Common myeloid progenitor, CD34-positive (primary cell): ENCODE data around the gene EIF5.

Experiments
- CTCF ChIA-PET: fragments of 350-600 bp; sonication (Branson Sonifier 250); formaldehyde crosslinking; loops from one replicate; lab custom pipeline; 2021; ENCODE audit warnings: antibody characterized with exemption; lab: Charles Lee
- POLR2A ChIA-PET: fragments of 350-600 bp; sonication (Branson Sonifier 250); formaldehyde crosslinking; loops from one replicate; lab custom pipeline; 2021; ENCODE audit warnings: antibody characterized with exemption; lab: Charles Lee
- DNase-seq, 3 donors: peaks; one replicate each; pipeline versions ENCODE4 v3.0.0 to v3.0.0-alpha.2; 2013
- H3K27ac ChIP-seq, 2 experiments: 1 replicate in 1 of 2; 2 replicates in 1 of 2; pipeline ENCODE4 v1.7.0; 2013; ENCODE audit warnings: inconsistent platforms in 2 of 2, low read length in 2 of 2, mild to moderate bottlenecking in 2 of 2, low read depth in 1 of 2, moderate library complexity in 1 of 2; ENCODE audit not compliant: severe bottlenecking in 2 of 2, insufficient read depth in 1 of 2, poor library complexity in 1 of 2
- H3K27me3 ChIP-seq, 5 experiments: replicated peaks in 2 of 5; 1 replicate in 3 of 5; 2 replicates in 2 of 5; pipeline versions ENCODE4 v1.6.1 to v1.7.0; 2013; ENCODE audit warnings: low read length in 4 of 5, mild to moderate bottlenecking in 2 of 5, moderate library complexity in 2 of 5, inconsistent platforms in 1 of 5; ENCODE audit not compliant: insufficient read depth in 5 of 5, control insufficient read depth in 4 of 5
- H3K36me3 ChIP-seq, 4 experiments: 1 replicate in 2 of 4; 2 replicates in 2 of 4; pipeline versions ENCODE4 v1.6.1 to v1.7.0; 2013; ENCODE audit warnings: low read length in 3 of 4, control low read depth in 1 of 4, mild to moderate bottlenecking in 1 of 4; ENCODE audit not compliant: control insufficient read depth in 4 of 4, insufficient read depth in 4 of 4
- H3K4me1 ChIP-seq, 4 experiments: 1 replicate in 3 of 4; 2 replicates in 1 of 4; pipeline versions ENCODE4 v1.6.1 to v1.7.1; 2013; ENCODE audit warnings: low read length in 3 of 4, mild to moderate bottlenecking in 3 of 4, control low read depth in 1 of 4, inconsistent platforms in 1 of 4, moderate library complexity in 1 of 4; ENCODE audit not compliant: control insufficient read depth in 4 of 4, insufficient read depth in 4 of 4; ENCODE audit errors: control extremely low read depth in 1 of 4
- H3K4me3 ChIP-seq, 7 experiments: 1 replicate in 4 of 7; 2 replicates in 3 of 7; pipeline versions ENCODE4 v1.5.1 to v1.7.0; 2013; ENCODE audit warnings: mild to moderate bottlenecking in 7 of 7, low read length in 6 of 7, moderate library complexity in 6 of 7, inconsistent platforms in 2 of 7, low read depth in 2 of 7, control low read depth in 1 of 7; ENCODE audit not compliant: insufficient read depth in 4 of 7, control insufficient read depth in 1 of 7; ENCODE audit errors: extremely low read depth in 1 of 7
- H3K9me3 ChIP-seq, 5 experiments: 1 replicate in 4 of 5; 2 replicates in 1 of 5; pipeline versions ENCODE4 v1.6.1 to v1.7.1; 2013; ENCODE audit warnings: low read length in 4 of 5, mild to moderate bottlenecking in 2 of 5, inconsistent platforms in 1 of 5, low read depth in 1 of 5, moderate library complexity in 1 of 5; ENCODE audit not compliant: control insufficient read depth in 4 of 5, insufficient read depth in 2 of 5; ENCODE audit errors: control extremely low read depth in 1 of 5
- WGBS: methylation state at CpG from one replicate; pipeline ENCODE4 v1.1.5; 2013; ENCODE audit not compliant: insufficient coverage; 5-methylcytosine and 5-hydroxymethylcytosine counted together

The EIF5 gene

GRCh38 chr14:103385929-103386712 lies 52.1 kb downstream of the EIF5 start:
- Histone ChIP-seq H3K27ac (peak overlapping the region; percentile 86 to 94), H3K9me3 (no peaks in the 10 kb centered on the region), H3K4me1 (peaks cover 7 to 38% (median 34%) of the 10 kb centered on the region in 4 experiments), H3K4me3 (peak overlapping the region; percentile 84 to 100 (median 92)), H3K27me3 (no peaks in the 10 kb centered on the region), H3K36me3 (no peaks in the 10 kb centered on the region)
- POLR2A ChIA-PET = no interaction called here
- peak in 2 of 3 donors; percentile 36 to 48 for DNase-seq
- WGBS = under 1% methylated on average over 39 of the region's 44 CpGs
- CTCF ChIA-PET = interaction anchor here (1.0 to 1.1 kb wide), 3 partner anchors 8 to 43 kb away, joined by 3 to 5 read pairs (median 4); no protein-coding TSS in a partner anchor

GRCh38 chr14:103386713-103387329 lies 52.8 kb downstream of the EIF5 start:
- no peaks in the 10 kb centered on the region for H3K9me3 ChIP-seq
- H3K4me3 ChIP-seq = peak overlapping the region in 6 of 7 experiments; percentile 85 to 100 (median 94)
- WGBS = 5% methylated on average over 6 of the region's 9 CpGs
- peaks cover 7 to 42% (median 35%) of the 10 kb centered on the region in 4 experiments for H3K4me1 ChIP-seq
- ChIA-PET POLR2A (no interaction called here), CTCF (interaction anchor here (1.0 to 1.1 kb wide), 3 partner anchors 9 to 44 kb away, joined by 3 to 5 read pairs (median 4); no protein-coding TSS in a partner anchor)
- no peaks in the 10 kb centered on the region for H3K36me3 ChIP-seq
- no peaks in the 10 kb centered on the region for H3K27me3 ChIP-seq
- peak overlapping the region; percentile 86 to 94 for H3K27ac ChIP-seq
- no peak for DNase-seq

- POLR2A ChIA-PET = no interaction called here
- Histone ChIP-seq H3K4me3 (no peak overlapping the region), H3K4me1 (peaks cover 7 to 45% (median 35%) of the 10 kb centered on the region in 4 experiments), H3K27me3 (no peaks in the 10 kb centered on the region), H3K27ac (no peak overlapping the region), H3K9me3 (no peaks in the 10 kb centered on the region), H3K36me3 (no peaks in the 10 kb centered on the region)
- CTCF ChIA-PET = no interaction called here
- WGBS = 100% methylated on average over 1 of the region's 1 CpG
- no peak for DNase-seq
These were observed 54.6 kb downstream of the EIF5 start for GRCh38 chr14:103388664-103389063.

GRCh38 chr14:103390605-103391004 lies 56.6 kb downstream of the EIF5 start:
- no peaks in the 10 kb centered on the region for H3K36me3 ChIP-seq
- ChIA-PET CTCF (interaction anchor here (0.6 to 6.0 kb wide), 22 partner anchors 8 to 95 kb away, joined by 3 to 37 read pairs (median 6); no protein-coding TSS in a partner anchor), POLR2A (interaction anchor here (0.6 to 1.0 kb wide), 3 partner anchors 12 to 47 kb away, joined by 3 to 4 read pairs (median 3); no protein-coding TSS in a partner anchor)
- peaks cover 7 to 50% (median 35%) of the 10 kb centered on the region in 4 experiments for H3K4me1 ChIP-seq
- H3K4me3 ChIP-seq = no peak overlapping the region
- no peaks in the 10 kb centered on the region for H3K9me3 ChIP-seq
- DNase-seq = no peak
- WGBS = 94% methylated on average over 4 of the region's 4 CpGs
- H3K27ac ChIP-seq = no peak overlapping the region
- no peaks in the 10 kb centered on the region for H3K27me3 ChIP-seq

- no peaks in the 10 kb centered on the region for H3K27me3 ChIP-seq
- no peaks in the 10 kb centered on the region for H3K9me3 ChIP-seq
- ChIA-PET CTCF (interaction anchor here (0.6 to 6.0 kb wide), 20 partner anchors 9 to 92 kb away, joined by 3 to 37 read pairs (median 6); no protein-coding TSS in a partner anchor), POLR2A (interaction anchor here (0.6 to 1.0 kb wide), 4 partner anchors 12 to 57 kb away, joined by 3 to 5 read pairs (median 4); partner anchors contain the start of gene EIF5)
- H3K4me3 ChIP-seq = no peak overlapping the region
- no CpG with 5 or more reads among the region's 4 CpGs for WGBS
- H3K36me3 ChIP-seq = no peaks in the 10 kb centered on the region
- H3K27ac ChIP-seq = no peak overlapping the region
- H3K4me1 ChIP-seq = peaks cover 7 to 50% (median 37%) of the 10 kb centered on the region in 4 experiments
- DNase-seq = peak; percentile 81 to 89 (median 88)
These were observed 57.0 kb downstream of the EIF5 start for GRCh38 chr14:103391048-103391447.

- no peak overlapping the region for H3K4me3 ChIP-seq
- peaks cover 1 to 39% (median 29%) of the 10 kb centered on the region in 4 experiments for H3K4me1 ChIP-seq
- H3K36me3 ChIP-seq = no peaks in the 10 kb centered on the region
- 92% methylated on average over 4 of the region's 5 CpGs for WGBS
- CTCF ChIA-PET = interaction anchor here (0.6 to 6.0 kb wide), 11 partner anchors 9 to 1353 kb away, joined by 3 to 37 read pairs (median 7); no protein-coding TSS in a partner anchor
- H3K9me3 ChIP-seq = no peaks in the 10 kb centered on the region
- no peak for DNase-seq
- H3K27me3 ChIP-seq = no peaks in the 10 kb centered on the region
- POLR2A ChIA-PET = interaction anchor here (0.9 kb wide), 1 partner anchor 58 kb away, joined by 5 read pairs; the partner anchor contains the start of gene EIF5
- H3K27ac ChIP-seq = no peak overlapping the region
These were observed 58.1 kb downstream of the EIF5 start for GRCh38 chr14:103392106-103392505.
